ENCODE results near the gene FRRS1.
A peak's percentile ranks its signal among the peaks of the same experiment; 100 is the strongest.
"Not testable (repeated sequence)": the region's sequence is repeated elsewhere in the genome, so short reads cannot be mapped to it uniquely, and the experiment has no call there.

The FRRS1 gene

DNA sequence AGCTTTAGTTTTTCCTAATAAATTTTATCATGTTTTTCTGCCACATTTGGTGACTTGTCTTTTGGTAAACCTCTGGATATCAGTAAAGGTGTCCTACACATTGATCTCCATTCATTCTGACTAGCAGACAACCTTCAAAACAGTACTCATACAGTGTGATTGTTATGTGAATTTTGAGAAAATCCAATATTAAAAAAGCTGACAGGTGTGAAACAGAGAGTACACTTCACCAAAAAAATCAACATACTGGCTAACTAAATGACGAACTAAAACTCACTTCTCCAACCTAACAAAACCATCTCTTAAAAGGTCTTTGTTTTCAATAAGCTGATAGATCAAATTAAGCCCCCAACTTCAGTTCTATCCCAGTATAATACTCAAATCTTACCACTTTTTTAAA, 1.5 kb downstream of the FRRS1 start:
- no peak for DNase-seq

DNA sequence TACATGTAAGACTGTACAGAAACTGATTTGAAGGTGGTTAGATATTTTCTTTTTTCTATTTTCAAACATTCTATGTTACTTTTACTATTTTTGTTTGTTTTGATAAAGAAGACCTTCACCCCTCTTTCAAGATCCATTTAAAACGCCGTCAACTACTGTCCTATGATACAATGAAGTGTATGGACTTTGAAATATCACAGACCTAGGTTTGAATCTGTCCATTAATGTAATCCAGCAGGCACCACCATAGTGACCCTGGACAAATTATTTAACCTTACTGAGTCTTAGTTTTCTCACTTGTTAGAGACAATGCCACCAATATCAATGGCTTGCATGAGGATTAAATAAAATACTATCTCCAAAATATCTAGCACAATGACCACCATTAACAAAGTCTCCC, 2.0 kb downstream of the FRRS1 start:
- DNase-seq: no peak

DNA sequence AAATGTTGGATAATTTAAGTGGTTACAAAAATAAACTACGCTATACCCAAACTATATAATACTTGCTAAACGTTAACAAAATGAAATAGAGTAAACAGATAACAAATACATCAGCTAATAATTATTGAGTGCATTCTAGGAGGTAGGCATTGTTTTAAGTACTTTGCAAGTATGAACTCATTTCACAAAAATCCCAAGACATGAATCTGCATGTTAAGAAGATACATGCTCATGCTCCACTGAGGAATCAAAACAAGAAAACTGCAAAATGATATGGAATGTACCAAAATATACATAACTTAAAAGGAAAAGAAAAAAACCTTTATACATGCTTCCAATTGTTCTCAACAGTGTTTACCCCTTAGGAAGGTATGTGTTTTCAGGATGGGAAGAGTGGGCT, 2.5 kb downstream of the FRRS1 start:
- DNase-seq: no peak

DNA sequence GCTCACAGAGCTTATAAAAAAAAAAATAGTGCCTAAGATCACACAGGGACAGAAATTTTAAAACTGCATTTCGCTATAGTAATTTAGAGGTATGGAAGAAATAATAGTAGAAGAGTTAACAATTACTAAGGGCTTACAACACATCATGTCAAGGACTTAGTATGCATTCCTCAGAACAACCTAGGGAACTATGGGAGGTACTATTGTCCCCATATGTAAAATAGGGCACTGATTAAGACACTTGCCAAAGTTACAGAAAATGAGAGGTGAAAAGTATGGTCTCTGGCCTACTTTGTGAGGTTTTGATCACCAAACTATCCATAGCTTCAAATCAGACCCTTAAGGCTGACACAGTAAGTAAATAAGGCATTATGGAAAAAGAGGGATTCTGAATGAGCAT, 4.7 kb downstream of the FRRS1 start:
- DNase-seq: no peak

DNA sequence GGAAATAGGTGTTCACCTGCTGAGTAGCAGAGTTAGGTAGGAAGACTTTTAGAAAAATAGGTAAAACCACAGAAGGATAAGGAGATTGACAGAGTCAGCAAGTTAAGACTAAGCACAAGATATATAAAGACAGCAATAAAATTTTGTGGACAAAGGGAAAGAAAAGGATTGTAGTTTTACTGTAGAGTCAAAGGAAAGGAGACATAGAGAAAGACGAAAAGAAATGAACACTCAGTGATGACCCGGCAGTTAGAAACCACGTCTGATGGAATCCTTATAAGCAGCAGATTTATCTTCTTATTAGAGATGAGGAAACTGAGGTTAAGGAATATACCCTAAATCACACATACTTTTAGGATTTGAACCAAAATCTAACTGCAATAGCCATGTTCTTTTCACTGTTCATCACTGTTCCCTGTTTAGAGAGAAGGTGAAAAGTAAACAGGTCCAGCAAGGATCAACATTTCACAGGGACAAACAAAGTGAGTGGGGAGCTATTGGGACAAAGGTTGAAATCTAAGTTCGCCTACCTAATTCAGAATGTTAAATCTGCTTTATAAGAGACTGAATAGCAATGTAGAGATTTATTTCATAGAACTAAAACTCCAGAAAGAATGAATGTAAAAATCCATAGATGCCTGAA, 6.8 kb downstream of the FRRS1 start:
- no peak for DNase-seq

DNA sequence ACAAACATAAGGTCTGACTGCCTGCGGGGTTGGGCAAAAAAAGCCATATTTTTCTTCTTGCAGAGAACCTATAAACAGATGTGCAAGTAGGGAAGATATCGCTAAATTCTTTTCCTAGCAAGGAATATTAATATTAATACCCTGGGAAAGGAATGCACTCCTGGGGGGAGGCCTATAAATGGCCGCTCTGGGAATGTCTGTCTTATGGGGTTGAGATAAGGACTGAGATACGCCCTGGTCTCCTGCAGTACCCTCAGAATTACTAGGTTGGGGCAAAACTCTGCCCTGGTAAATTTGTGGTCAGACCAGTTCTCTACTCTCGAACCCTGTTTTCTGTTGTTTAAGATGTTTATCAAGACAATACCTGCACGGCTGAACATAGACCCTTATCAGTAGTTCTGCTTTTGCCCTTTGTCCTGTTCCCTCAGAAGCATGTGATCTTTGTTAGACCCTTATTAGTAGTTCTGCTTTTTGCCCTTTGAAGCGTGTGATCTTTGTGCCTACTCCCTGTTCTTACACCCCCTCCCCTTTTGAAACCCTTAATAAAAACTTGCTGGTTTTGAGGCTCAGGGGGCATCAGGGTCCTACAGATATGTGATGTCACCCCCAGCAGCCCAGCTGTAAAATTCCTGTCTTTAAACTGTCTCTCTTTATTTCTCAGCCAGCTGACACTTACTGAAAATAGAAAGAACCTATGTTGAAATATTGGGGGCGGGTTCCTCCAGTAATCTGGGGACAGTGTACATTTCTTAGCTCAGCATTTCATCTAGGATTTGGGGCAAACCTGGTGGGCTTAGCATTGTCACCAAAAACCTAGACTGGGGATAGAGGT, 7.5 kb downstream of the FRRS1 start:
- not testable (repeated sequence) for DNase-seq

DNA sequence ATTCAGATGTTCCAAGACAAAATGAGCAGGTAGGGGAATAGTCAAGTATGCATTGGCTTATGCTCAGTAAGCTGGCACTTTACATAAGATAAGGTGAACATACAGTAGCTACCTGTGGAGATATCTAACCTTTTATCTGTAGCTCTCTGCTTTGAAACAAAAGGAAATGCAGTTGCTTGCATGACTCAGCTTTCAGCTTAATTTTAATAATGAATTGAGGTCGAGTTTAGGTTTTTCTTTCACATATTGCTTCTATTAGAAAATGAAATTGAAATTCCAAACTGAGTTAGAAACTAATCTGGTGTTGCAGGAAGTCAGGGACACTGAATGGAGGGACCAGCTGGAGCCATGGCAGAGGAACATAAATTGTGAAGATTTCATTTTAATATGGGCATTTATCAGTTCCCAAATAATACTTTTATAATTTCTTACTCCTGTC, 8.3 kb downstream of the FRRS1 start:
- no peak for DNase-seq

DNA sequence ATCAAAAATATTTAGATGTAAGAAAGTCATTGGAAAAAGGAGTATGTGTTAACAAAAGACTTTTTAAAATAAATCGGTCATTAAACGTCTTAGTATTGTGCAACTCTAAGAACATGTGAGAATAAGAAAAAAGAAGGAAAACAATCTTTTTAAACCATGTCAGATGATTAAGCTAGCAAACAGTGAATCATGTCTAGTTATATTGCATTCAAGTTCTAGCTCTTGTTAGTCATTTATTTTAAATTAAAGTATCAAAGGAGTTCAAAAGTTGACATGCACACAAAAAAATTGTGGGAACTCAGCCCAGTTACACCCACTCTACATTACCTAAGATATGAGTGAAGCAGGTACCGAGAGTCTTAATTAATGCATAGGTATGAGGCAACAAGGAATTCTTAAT, 9.8 kb downstream of the FRRS1 start:
- no peak for DNase-seq

DNA sequence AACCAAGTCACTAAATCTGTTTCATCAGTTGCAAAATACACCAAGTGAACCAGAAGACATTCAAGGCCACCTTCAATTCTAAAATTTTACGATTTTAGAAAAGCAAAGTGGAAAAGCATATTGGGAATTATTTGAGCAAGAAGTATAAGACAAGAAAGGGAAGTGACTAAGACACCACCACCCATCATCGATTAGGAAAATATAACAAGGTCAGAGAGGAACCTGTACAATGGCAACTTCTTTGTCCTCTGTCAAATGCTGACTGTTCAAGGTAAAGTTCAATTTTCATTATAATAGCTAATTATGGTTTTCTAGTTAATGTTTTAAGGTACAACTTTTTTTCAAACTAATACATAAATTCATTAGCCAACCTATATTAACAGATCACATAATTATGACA, 10.8 kb downstream of the FRRS1 start:
- no peak for DNase-seq

DNA sequence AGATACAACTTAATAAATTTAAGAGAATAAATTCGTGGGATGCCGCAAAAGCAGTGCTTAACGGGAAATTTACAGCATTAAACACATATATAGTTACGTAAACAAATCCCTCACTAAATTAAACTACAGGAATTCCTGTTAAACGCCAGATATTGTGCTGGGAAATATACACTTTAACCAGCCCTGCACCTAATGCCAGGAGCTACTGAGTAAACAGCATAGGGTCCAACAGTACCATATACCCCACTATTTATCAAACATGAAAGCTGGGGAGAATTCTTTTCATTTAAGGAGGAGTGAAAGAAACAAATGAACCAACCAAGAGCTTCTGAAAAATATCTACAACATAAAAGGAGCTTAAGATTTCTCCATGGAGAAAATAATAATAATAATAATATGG, 11.7 kb downstream of the FRRS1 start:
- no peak for DNase-seq

DNA sequence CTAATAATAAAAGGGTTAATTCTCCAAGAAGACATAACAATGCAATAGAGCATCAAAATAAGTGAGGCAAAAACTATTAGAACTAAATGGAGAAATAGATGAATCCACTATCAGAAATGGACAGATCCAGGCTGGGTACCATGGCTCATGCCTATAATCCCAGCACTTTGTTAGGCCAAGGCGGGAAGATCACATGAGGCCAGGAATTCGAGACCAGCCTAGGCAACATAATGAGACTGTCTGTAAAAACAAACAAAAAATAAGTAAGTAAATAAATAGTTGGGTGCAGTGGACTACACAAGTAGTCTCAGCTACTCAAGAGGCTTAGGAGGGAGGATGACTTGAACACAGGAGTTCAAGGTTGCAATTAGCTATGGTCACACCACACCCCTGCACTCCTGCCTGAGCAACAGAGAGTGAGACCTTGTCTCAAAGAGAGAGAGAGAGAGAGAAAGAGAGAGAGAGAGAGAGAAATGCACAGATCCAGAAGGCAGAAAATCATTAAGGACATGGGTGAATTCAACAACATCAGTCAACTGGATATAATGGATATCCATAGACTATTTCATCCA, 12.3 kb downstream of the FRRS1 start:
- no peak for DNase-seq

DNA sequence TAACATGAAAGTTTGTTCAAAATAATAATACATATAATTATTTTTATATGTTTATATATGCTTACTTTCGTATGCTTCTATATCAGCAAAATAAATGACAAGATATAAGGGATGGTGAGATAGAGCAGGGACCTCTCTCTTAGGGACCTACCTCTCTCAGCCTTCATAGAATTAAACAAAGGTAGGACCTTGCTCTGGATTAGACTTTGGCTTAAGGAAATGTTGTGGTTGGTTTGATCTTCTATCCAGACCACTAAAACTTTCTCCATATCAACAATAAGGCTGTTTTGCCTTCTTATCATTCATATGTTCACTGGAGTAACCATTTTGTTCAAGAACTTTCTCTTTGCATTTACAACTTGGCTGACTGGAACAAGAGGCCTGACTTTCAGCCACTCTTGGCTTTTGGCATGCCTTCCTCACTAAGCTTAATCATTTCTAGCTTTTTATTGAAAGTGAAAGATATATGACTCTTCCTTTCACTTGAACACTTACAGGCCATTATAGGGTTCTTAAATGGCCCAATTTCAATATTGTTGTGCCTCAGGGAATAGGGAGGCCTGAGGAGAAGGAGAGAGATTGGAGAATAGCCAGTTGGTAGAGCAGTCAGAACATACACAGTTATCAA, 14.4 kb downstream of the FRRS1 start:
- no peak for DNase-seq

DNA sequence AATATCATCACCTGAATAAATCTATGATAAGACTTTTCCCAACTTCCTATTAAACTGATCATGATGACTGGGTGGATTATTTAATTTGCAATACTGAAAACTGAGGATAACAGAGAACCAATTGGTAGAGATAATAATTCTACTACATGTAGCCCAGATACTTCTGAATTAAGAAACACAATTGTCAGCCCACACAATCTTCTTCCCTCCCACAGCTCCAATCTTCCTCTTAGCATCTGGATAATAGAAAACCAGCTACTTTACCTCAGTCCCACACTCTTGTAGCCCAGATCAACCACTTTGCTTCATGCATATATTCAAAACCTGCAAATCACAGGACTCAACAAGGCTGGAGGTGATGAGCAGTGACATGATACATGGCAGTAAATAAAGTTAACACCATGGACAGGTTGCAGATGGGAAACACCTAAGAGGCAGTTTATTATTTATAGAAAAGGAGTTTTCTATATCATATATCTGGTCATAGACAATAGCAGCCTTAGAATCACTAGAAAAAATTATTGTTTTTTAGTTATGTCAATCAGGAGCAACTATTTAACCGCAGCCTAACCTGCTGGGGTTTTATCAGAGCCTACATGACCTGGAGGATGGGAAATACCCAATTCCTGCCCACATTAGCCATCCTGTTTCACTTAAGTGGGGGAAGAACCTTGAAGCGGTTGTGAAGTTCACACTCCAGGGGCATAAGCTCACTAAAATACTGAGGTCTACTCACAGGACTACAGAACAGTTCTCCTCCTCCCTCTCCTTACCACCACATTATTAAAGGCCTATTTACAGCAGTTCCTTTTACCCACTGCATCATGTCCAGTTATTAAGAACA, 16.7 kb downstream of the FRRS1 start:
- no peak for DNase-seq

DNA sequence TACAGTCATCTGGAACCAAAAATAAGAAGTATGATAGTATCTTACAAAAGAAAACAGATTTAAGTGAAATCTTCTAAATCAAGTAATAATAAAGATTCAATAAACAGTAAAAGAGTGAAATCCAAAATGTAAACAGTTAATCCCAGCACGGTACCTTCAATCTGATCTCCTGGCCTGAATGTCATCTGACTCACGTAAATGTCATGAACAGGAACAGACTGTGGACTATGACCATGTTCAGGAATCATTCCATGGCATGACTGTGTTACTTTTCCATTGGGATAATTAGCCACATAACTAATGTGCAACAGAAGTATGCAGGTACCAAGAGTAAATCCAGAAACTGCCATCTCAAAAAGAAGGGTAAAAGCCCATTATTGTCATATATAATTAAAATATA, 18.0 kb downstream of the FRRS1 start:
- DNase-seq: no peak

DNA sequence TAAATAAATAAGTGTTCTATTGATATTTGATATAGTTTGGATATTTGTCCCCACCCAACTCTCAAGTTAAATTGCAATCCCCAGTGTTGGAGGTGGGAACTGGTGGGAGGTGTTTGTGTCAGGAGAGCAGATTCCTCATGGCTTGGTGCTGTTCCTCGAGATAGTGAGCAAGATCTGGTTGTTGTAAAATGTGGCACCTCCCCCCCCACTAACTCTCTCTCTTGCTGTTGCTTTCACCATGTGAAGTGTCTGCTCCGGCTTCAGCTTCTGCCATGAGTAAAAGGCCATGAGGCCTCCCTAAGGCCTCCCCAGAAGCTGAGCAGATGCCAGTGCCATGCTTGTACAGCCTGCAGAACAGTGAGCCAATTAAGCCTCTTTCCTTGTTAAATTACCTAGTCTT, 20.8 kb downstream of the FRRS1 start:
- no peak for DNase-seq

DNA sequence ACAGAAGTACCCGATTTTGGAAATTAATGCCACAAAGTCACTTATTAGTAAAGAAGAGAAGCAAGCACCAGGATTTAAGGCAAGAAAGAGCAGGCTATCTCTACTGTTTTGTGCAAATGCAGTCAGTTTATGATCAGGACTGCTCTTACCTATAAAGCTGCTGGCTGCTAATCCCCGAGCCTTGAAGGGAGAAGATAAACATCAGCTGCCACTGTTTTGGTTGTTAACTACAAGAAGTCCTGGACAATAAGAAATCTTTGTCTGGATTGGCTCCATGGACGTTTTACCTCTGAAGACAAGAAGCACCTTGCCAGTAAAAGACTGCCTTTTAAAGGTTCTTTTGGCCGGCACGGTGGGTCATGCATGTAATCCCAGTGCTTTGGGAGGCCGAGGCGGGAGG, 21.4 kb downstream of the FRRS1 start:
- DNase-seq: no peak

DNA sequence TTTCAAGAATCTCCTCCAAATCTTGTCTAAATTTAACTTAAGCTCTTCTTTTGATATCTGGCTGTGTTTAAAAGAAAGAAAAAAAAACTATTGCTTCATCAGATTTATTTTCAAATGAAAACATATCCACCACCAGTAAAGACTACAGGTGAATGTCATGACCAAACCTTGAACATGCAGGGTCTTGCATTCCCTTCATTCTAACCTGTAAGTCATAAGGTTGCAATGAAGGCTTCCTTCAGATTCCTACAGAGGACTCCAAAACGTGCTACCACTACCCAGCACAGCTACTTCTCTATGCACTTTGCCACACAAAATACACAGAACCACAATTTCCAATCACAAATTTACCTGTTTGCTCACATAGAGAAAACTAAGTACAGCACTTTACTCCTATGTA, 26.3 kb downstream of the FRRS1 start:
- DNase-seq: no peak

DNA sequence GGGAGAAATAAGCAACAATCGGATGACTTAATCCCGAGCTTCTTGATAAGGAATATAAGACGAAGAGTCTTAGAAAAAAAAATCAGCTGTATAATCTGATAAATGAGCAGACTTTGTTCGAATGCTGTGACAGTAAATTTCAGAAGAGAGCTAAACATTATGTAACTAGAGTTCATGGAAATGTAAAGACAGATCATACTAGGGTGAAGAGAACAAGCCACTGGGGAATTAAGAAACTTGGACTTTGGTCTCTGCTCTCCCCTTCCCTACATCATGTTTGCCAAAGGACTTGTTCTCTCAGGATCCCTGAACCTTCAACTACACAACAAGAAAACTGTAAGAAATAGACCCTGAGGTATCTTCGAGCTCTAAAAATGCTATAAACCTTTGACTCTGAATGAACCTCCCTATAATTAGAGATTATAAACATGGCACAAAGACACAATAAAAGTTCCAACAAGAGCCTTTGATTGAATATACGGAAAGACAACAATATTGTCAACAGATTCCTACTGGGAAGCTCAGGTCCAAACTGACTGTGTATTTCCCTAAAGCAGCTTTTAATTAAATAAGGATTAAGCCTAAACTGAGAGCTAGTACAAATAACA, 27.5 kb downstream of the FRRS1 start:
- no peak for DNase-seq

DNA sequence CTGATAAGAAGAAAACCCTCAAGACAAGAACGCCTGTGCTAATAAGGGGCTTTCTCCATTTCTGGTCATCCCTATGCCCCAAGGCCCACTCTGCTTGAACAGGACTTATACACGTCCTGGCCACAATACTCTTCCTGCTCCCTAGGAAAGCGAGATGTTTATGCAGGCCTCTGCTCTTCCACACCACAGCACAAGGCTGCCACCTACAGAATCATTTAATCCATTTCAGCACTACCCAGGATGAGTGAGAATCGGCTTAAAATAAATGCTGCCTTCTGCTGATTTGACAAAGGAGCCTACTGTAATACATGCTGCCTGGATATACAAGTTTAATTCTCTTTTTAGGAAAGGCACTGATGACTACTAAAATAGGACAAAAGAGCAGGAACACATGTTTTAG, 29.4 kb downstream of the FRRS1 start:
- peak; percentile 2 for DNase-seq

DNA sequence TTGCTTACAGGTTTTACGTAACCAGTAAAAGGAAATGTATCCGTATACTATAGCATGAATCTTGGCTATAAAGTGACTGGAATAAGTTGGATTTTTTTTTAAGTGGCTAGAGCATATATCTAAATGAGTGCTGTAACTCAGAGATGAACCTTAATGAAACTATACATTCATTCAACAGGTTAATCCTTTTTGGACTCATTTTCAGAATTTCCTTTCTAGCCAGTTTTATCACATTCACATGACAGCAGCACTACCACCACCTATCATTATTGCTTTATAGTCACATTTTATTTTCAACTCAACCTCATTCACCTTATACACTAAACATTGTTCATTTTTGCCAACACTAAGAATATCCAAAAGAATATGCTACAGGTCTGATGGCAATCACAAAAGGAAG, 30.6 kb downstream of the FRRS1 start:
- DNase-seq: no peak

DNA sequence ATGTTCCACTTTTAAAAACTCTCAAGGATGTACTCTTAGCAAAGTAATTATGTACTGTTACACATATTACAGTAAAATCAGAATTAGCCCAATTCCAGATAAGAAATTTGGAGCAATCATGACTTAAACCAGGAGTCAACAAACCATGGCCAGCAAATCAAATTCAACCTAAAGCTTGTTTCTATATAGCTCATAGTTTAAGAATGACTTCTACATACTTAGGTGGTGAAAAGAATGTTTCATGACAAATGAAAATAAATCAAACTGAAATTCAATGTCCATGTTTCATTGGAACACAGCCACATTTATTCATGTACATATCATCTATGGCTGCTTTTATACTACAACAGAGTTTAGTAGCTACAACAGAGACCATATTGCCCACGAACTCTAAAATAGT, 35.1 kb downstream of the FRRS1 start:
- DNase-seq: no peak

DNA sequence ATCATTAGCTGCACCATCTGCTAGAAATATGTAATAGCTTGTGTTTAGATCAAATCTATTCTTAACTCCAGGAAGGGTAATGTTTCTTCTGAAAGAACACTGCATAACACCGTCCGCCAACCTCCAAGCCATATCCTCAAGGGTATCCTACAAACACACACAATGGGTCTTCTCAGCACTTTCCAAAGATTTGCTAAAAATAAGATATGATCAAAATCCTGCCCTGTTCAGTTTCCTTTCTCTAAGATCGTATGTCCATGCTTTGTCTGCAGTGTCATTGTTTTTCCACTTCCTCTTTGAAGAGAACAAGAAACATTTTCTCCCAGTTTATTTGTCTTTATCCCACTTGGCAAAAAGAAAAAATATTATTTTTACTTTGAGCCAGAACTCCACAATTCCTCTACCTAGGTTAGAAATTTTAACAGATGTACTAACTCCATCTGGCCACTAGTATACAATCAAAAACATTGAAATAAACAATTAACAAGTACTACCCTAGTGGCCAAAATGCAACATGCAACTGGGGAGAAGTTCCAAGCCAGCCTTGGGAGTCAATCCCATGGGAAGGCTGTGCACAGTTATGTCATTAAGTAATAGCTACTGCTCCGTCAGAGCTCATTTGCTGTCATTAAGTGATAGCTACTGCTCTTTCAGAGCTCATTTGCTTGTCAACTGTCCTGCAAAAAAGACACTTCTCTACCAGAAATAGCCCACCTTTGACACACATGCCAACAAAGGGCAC, 37.8 kb downstream of the FRRS1 start:
- DNase-seq: no peak
